CD8-positive, alpha-beta memory T cell (primary cell): Measurements from ENCODE around the gene RAB40A. TPM values are rescaled to one million over a fixed set of nuclear protein-coding genes. Genes with fewer than 3 reads are reported as not detected.

ENCODE experiments used
- CTCF ChIA-PET: fragments of 350-600 bp; sonication (Branson Sonifier 250); formaldehyde crosslinking; loops from one replicate; lab custom pipeline; 2021; ENCODE audit warnings: antibody characterized with exemption; lab: Charles Lee
- POLR2A ChIA-PET: fragments of 350-600 bp; sonication (Branson Sonifier 250); formaldehyde crosslinking; loops from one replicate; lab custom pipeline; 2021; ENCODE audit warnings: antibody characterized with exemption; lab: Charles Lee
- DNase-seq, 5 donors: peaks; one replicate each; pipeline versions ENCODE4 v3.0.0 to v3.0.0-alpha.2; 2020 to 2022; ENCODE audit warnings: mixed read lengths in 1 of 5
- H3K27ac ChIP-seq: one replicate; pipeline ENCODE4 v1.7.0; 2013; ENCODE audit warnings: low read depth, mild to moderate bottlenecking, low read length, moderate library complexity
- H3K27me3 ChIP-seq: 2 replicates; pipeline ENCODE4 v1.7.0; 2013; ENCODE audit warnings: low read length, mild to moderate bottlenecking; ENCODE audit not compliant: insufficient read depth, poor library complexity, severe bottlenecking
- H3K36me3 ChIP-seq: 2 replicates; pipeline ENCODE4 v1.7.0; 2013; ENCODE audit warnings: mild to moderate bottlenecking, low read length, moderate library complexity; ENCODE audit not compliant: insufficient read depth
- H3K4me1 ChIP-seq: 2 replicates; pipeline ENCODE4 v1.7.0; 2013; ENCODE audit warnings: mild to moderate bottlenecking, low read length, moderate library complexity; ENCODE audit not compliant: insufficient read depth
- H3K4me3 ChIP-seq: 2 replicates; pipeline ENCODE4 v1.7.0; 2013; ENCODE audit warnings: mild to moderate bottlenecking, low read length
- H3K9me3 ChIP-seq: 2 replicates; pipeline ENCODE4 v1.7.0; 2013; ENCODE audit warnings: mild to moderate bottlenecking, low read length
- H3K27ac Mint-ChIP-seq, 8 donors: one replicate each; pipeline ENCODE4 v1.8.0; 2020 to 2021; ENCODE audit warnings: mixed read lengths in 8 of 8, mild to moderate bottlenecking in 6 of 8, inconsistent platforms in 3 of 8, moderate library complexity in 3 of 8
- H3K27me3 Mint-ChIP-seq, 2 donors: one replicate each; pipeline ENCODE4 v1.8.0; 2020 to 2021; ENCODE audit warnings: mixed read lengths in 2 of 2, mild to moderate bottlenecking in 1 of 2, moderate library complexity in 1 of 2
- H3K36me3 Mint-ChIP-seq, 3 donors: one replicate each; pipeline ENCODE4 v1.8.0; 2020 to 2021; ENCODE audit warnings: mixed read lengths in 3 of 3, inconsistent platforms in 1 of 3, mild to moderate bottlenecking in 1 of 3
- H3K4me1 Mint-ChIP-seq, 3 donors: one replicate each; pipeline ENCODE4 v1.8.0; 2020 to 2021; ENCODE audit warnings: mixed read lengths in 3 of 3, inconsistent platforms in 1 of 3, mild to moderate bottlenecking in 1 of 3
- H3K4me3 Mint-ChIP-seq, 7 donors: one replicate each; pipeline ENCODE4 v1.8.0; 2020 to 2021; ENCODE audit warnings: mixed read lengths in 7 of 7, mild to moderate bottlenecking in 6 of 7, moderate library complexity in 4 of 7, inconsistent platforms in 2 of 7
- H3K9me3 Mint-ChIP-seq, 5 donors: one replicate each; pipeline ENCODE4 v1.8.0; 2020 to 2022; ENCODE audit warnings: mixed read lengths in 5 of 5, mild to moderate bottlenecking in 3 of 5, moderate library complexity in 2 of 5, inconsistent platforms in 1 of 5
- polyA plus RNA-seq: library from polyadenylated mRNA; unstranded; fragments of 300-500 nt; fragmentation: Illumina TruSeq; gene quantifications from one replicate; pipeline ENCODE4 v1.2.3, GENCODE V29; 2021
- total RNA-seq, 2 experiments: library from RNA; stranded (reverse); gene quantifications; one replicate each; pipeline ENCODE4 v1.2.3, GENCODE V29; 2021

Gene RAB40A
- total and polyA plus RNA-seq, 3 experiments from 2014 or later, result 0.13 TPM; not detected in 2

- H3K36me3 Mint-ChIP-seq, result no peaks in the 10 kb centered on the region
- no peaks in the 10 kb centered on the region for H3K36me3 ChIP-seq
- H3K4me1 ChIP-seq, result peaks cover 5% of the 10 kb centered on the region
- no peak overlapping the region for H3K27ac ChIP-seq
- no peak overlapping the region for H3K27ac Mint-ChIP-seq
- ChIA-PET CTCF (no interaction called here), POLR2A (no interaction called here)
- no peak for DNase-seq
- peaks cover 0 to 7% of the 10 kb centered on the region in 2 donors for H3K27me3 Mint-ChIP-seq
- H3K4me3 Mint-ChIP-seq, result no peak overlapping the region
- H3K9me3 Mint-ChIP-seq, result no peaks in the 10 kb centered on the region
- H3K4me1 Mint-ChIP-seq, result peaks cover 3 to 6% (median 4%) of the 10 kb centered on the region in 3 donors
- no peaks in the 10 kb centered on the region for H3K9me3 ChIP-seq
- no peaks in the 10 kb centered on the region for H3K27me3 ChIP-seq
- H3K4me3 ChIP-seq, result no peak overlapping the region
Measured at GRCh38 chrX:103535206-103535605, 15.9 kb upstream of the RAB40A start.

- Mint-ChIP-seq H3K9me3 (no peaks in the 10 kb centered on the region), H3K36me3 (no peaks in the 10 kb centered on the region), H3K27ac (no peak overlapping the region), H3K27me3 (peaks cover 0 to 9% of the 10 kb centered on the region in 2 donors), H3K4me1 (peaks cover 3 to 6% (median 4%) of the 10 kb centered on the region in 3 donors), H3K4me3 (peak overlapping the region in 5 of 7 donors; percentile 24 to 73 (median 64))
- DNase-seq, result peak; percentile 43 to 70 (median 52)
- ChIA-PET CTCF (interaction anchor here (0.7 to 1.1 kb wide), 3 partner anchors 8 to 286 kb away, joined by 3 read pairs; no protein-coding TSS in a partner anchor), POLR2A (no interaction called here)
- Histone ChIP-seq H3K36me3 (no peaks in the 10 kb centered on the region), H3K27ac (no peak overlapping the region), H3K27me3 (no peaks in the 10 kb centered on the region), H3K4me1 (peaks cover 5% of the 10 kb centered on the region), H3K9me3 (no peaks in the 10 kb centered on the region), H3K4me3 (peak overlapping the region; percentile 22)
Measured at GRCh38 chrX:103533511-103534216, 14.4 kb upstream of the RAB40A start.

GRCh38 chrX:103531002-103531401 lies 11.7 kb upstream of the RAB40A start:
- POLR2A ChIA-PET, result no interaction called here
- Mint-ChIP-seq H3K4me1 (peaks cover 3 to 6% (median 4%) of the 10 kb centered on the region in 3 donors), H3K9me3 (no peaks in the 10 kb centered on the region), H3K4me3 (no peak overlapping the region), H3K36me3 (no peaks in the 10 kb centered on the region), H3K27me3 (peaks cover 0 to 10% of the 10 kb centered on the region in 2 donors), H3K27ac (no peak overlapping the region)
- peaks cover 5% of the 10 kb centered on the region for H3K4me1 ChIP-seq
- DNase-seq, result no peak
- CTCF ChIA-PET, result no interaction called here
- no peaks in the 10 kb centered on the region for H3K27me3 ChIP-seq
- no peaks in the 10 kb centered on the region for H3K36me3 ChIP-seq
- no peaks in the 10 kb centered on the region for H3K9me3 ChIP-seq
- H3K4me3 ChIP-seq, result no peak overlapping the region
- no peak overlapping the region for H3K27ac ChIP-seq

- H3K4me3 ChIP-seq, result no peak overlapping the region
- ChIA-PET CTCF (no interaction called here), POLR2A (no interaction called here)
- H3K27me3 ChIP-seq, result no peaks in the 10 kb centered on the region
- H3K36me3 Mint-ChIP-seq, result no peaks in the 10 kb centered on the region
- H3K36me3 ChIP-seq, result no peaks in the 10 kb centered on the region
- H3K27me3 Mint-ChIP-seq, result peaks cover 0 to 10% of the 10 kb centered on the region in 2 donors
- peaks cover 3 to 6% (median 4%) of the 10 kb centered on the region in 3 donors for H3K4me1 Mint-ChIP-seq
- H3K27ac Mint-ChIP-seq, result peak overlapping the region in 1 of 8 donors; percentile 54
- no peak overlapping the region for H3K27ac ChIP-seq
- H3K4me3 Mint-ChIP-seq, result no peak overlapping the region
- H3K9me3 ChIP-seq, result no peaks in the 10 kb centered on the region
- no peaks in the 10 kb centered on the region for H3K9me3 Mint-ChIP-seq
- H3K4me1 ChIP-seq, result peaks cover 5% of the 10 kb centered on the region
- DNase-seq, result no peak
Measured at GRCh38 chrX:103530545-103530944, 11.3 kb upstream of the RAB40A start.

GRCh38 chrX:103529550-103529949 lies 10.3 kb upstream of the RAB40A start:
- H3K4me3 Mint-ChIP-seq, result no peak overlapping the region

GRCh38 chrX:103524747-103525146 lies 5.5 kb upstream of the RAB40A start:
- CTCF ChIA-PET, result no interaction called here
- POLR2A ChIA-PET, result no interaction called here

More at GRCh38 chrX:103529550-103529949, 10.3 kb upstream of the RAB40A start:
- Histone ChIP-seq H3K4me3 (no peak overlapping the region), H3K9me3 (no peaks in the 10 kb centered on the region), H3K36me3 (no peaks in the 10 kb centered on the region), H3K27me3 (no peaks in the 10 kb centered on the region), H3K27ac (no peak overlapping the region), H3K4me1 (peaks cover 5% of the 10 kb centered on the region)
- Mint-ChIP-seq H3K27ac (no peak overlapping the region), H3K27me3 (peaks cover 0 to 9% of the 10 kb centered on the region in 2 donors), H3K36me3 (no peaks in the 10 kb centered on the region), H3K4me1 (peaks cover 3 to 6% (median 4%) of the 10 kb centered on the region in 3 donors), H3K9me3 (no peaks in the 10 kb centered on the region)
- no peak for DNase-seq
- ChIA-PET CTCF (no interaction called here), POLR2A (no interaction called here)

GRCh38 chrX:103523605-103524004 lies 4.3 kb upstream of the RAB40A start:
- H3K4me3 ChIP-seq, result no peak overlapping the region
- Mint-ChIP-seq H3K4me1 (no peaks in the 10 kb centered on the region), H3K4me3 (no peak overlapping the region), H3K27me3 (peaks cover 0 to 8% of the 10 kb centered on the region in 2 donors), H3K9me3 (no peaks in the 10 kb centered on the region), H3K27ac (no peak overlapping the region), H3K36me3 (no peaks in the 10 kb centered on the region)
- ChIA-PET POLR2A (no interaction called here), CTCF (no interaction called here)
- no peak for DNase-seq
- no peaks in the 10 kb centered on the region for H3K36me3 ChIP-seq
- H3K27me3 ChIP-seq, result no peaks in the 10 kb centered on the region
- no peak overlapping the region for H3K27ac ChIP-seq
- no peaks in the 10 kb centered on the region for H3K9me3 ChIP-seq
- no peaks in the 10 kb centered on the region for H3K4me1 ChIP-seq

More at GRCh38 chrX:103524747-103525146, 5.5 kb upstream of the RAB40A start:
- H3K9me3 Mint-ChIP-seq, result no peaks in the 10 kb centered on the region
- H3K4me3 ChIP-seq, result no peak overlapping the region
- no peaks in the 10 kb centered on the region for H3K36me3 Mint-ChIP-seq
- no peak overlapping the region for H3K27ac ChIP-seq
- H3K4me1 Mint-ChIP-seq, result no peaks in the 10 kb centered on the region
- DNase-seq, result no peak
- no peaks in the 10 kb centered on the region for H3K27me3 ChIP-seq
- no peak overlapping the region for H3K4me3 Mint-ChIP-seq
- no peaks in the 10 kb centered on the region for H3K9me3 ChIP-seq
- no peak overlapping the region for H3K27ac Mint-ChIP-seq
- H3K4me1 ChIP-seq, result no peaks in the 10 kb centered on the region
- H3K36me3 ChIP-seq, result no peaks in the 10 kb centered on the region
- H3K27me3 Mint-ChIP-seq, result peaks cover 0 to 11% of the 10 kb centered on the region in 2 donors

- H3K4me1 Mint-ChIP-seq, result no peaks in the 10 kb centered on the region
- Histone ChIP-seq H3K27me3 (no peaks in the 10 kb centered on the region), H3K4me1 (no peaks in the 10 kb centered on the region), H3K27ac (no peak overlapping the region), H3K9me3 (no peaks in the 10 kb centered on the region), H3K4me3 (no peak overlapping the region), H3K36me3 (no peaks in the 10 kb centered on the region)
- H3K9me3 Mint-ChIP-seq, result no peaks in the 10 kb centered on the region
- CTCF ChIA-PET, result no interaction called here
- no peak for DNase-seq
- no peaks in the 10 kb centered on the region for H3K36me3 Mint-ChIP-seq
- H3K27ac Mint-ChIP-seq, result no peak overlapping the region
- H3K4me3 Mint-ChIP-seq, result no peak overlapping the region
- POLR2A ChIA-PET, result no interaction called here
- H3K27me3 Mint-ChIP-seq, result peaks cover 4 to 11% of the 10 kb centered on the region in 2 donors
Measured at GRCh38 chrX:103520386-103520785, 1.1 kb upstream of the RAB40A start.
